Neural crest cell (in vitro differentiated cells): ENCODE data around the gene RABGAP1. TPM values are rescaled to one million over a fixed set of nuclear protein-coding genes. Genes with fewer than 3 reads are reported as not detected.

ENCODE experiments used
- DNase-seq: peaks from one replicate; pipeline ENCODE4 v3.0.0; 2021; ENCODE audit warnings: low read depth, mixed read lengths, low spot score
- H3K27ac Mint-ChIP-seq: one replicate; pipeline ENCODE4 v1.8.0; 2021; ENCODE audit warnings: mild to moderate bottlenecking, mixed read lengths; ENCODE audit not compliant: unreplicated experiment
- H3K27me3 Mint-ChIP-seq: 2 replicates; pipeline ENCODE4 v1.8.0; 2021; ENCODE audit warnings: low read depth, mild to moderate bottlenecking, mixed read lengths
- H3K36me3 Mint-ChIP-seq: 2 replicates; pipeline ENCODE4 v1.8.0; 2021; ENCODE audit warnings: low read depth, mild to moderate bottlenecking, mixed read lengths
- H3K4me1 Mint-ChIP-seq: 2 replicates; pipeline ENCODE4 v1.8.0; 2021; ENCODE audit warnings: mixed read lengths
- H3K4me3 Mint-ChIP-seq: one replicate; pipeline ENCODE4 v1.8.0; 2021; ENCODE audit warnings: mild to moderate bottlenecking, mixed read lengths
- H3K9me3 Mint-ChIP-seq: 2 replicates; pipeline ENCODE4 v1.8.0; 2021; ENCODE audit warnings: mixed read lengths
- total RNA-seq: library from RNA; stranded (reverse); gene quantifications from 2 replicates; pipeline ENCODE4 v1.2.1, GENCODE V29; 2021
- TF ChIP-seq, protein P1 (sequence below): fragments of 200-600 bp; sonication (generic); conservative IDR thresholded peaks from 2 replicates; pipeline ENCODE4 v1.5.0; 2021; ENCODE audit warnings: antibody characterized with exemption, mild to moderate bottlenecking

The RABGAP1 gene
- total RNA-seq, 1 donor from 2014 or later = 59.5 TPM

DNA sequence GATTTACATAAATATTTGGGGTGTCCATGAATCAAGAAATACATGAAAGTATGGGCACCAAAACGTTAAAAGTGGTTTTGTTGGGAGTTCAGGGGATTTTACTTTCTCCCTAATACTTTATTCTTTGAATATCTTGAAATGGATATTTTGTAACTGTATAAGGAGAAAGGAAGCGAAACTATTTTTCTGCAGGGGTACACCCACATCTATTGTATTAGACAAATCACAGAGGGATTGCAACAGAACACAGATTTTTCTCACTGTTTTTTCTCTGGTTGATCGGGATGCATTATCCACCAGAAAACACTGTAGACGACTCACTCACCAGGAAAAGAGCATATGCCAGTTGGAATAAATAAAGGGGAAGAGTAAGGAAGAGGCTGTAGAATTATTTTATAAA, 1.2 kb upstream of the RABGAP1 start:
- Mint-ChIP-seq H3K4me1 (peaks cover 23% of the 10 kb centered on the region), H3K27me3 (no peaks in the 10 kb centered on the region), H3K9me3 (no peaks in the 10 kb centered on the region), H3K27ac (no peak overlapping the region), H3K4me3 (peak overlapping the region; percentile 8), H3K36me3 (peaks cover 6% of the 10 kb centered on the region)
- DNase-seq = no peak
- TF ChIP-seq, protein P1, sequence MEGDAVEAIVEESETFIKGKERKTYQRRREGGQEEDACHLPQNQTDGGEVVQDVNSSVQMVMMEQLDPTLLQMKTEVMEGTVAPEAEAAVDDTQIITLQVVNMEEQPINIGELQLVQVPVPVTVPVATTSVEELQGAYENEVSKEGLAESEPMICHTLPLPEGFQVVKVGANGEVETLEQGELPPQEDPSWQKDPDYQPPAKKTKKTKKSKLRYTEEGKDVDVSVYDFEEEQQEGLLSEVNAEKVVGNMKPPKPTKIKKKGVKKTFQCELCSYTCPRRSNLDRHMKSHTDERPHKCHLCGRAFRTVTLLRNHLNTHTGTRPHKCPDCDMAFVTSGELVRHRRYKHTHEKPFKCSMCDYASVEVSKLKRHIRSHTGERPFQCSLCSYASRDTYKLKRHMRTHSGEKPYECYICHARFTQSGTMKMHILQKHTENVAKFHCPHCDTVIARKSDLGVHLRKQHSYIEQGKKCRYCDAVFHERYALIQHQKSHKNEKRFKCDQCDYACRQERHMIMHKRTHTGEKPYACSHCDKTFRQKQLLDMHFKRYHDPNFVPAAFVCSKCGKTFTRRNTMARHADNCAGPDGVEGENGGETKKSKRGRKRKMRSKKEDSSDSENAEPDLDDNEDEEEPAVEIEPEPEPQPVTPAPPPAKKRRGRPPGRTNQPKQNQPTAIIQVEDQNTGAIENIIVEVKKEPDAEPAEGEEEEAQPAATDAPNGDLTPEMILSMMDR = no peak

DNA sequence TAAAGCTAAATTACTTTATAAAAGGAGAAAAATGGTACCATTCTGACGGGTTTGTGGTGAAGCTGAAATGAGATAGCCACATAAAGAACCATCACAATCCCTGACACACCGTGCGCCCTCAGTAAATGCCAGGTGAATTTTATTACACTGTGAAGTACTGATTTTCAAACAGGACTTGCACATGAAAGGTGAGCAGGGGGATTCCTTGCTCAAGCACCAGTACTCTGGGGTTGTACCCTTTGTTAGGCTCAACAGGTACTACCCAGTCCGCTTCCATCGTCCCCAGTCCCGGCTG, 419 bp upstream of the RABGAP1 start:
- Mint-ChIP-seq H3K27me3 (no peaks in the 10 kb centered on the region), H3K9me3 (no peaks in the 10 kb centered on the region), H3K27ac (no peak overlapping the region), H3K4me1 (peaks cover 26% of the 10 kb centered on the region), H3K4me3 (peak overlapping the region; percentile 95), H3K36me3 (peaks cover 5% of the 10 kb centered on the region)
- DNase-seq = no peak
- TF ChIP-seq, protein P1 = no peak

GRCh38 chr9:122941582-122942234, 888 bp downstream of the RABGAP1 start:
- Mint-ChIP-seq H3K9me3 (no peaks in the 10 kb centered on the region), H3K4me1 (peaks cover 34% of the 10 kb centered on the region), H3K36me3 (peaks cover 7% of the 10 kb centered on the region), H3K27ac (peak overlapping the region; percentile 91), H3K27me3 (no peaks in the 10 kb centered on the region), H3K4me3 (peak overlapping the region; percentile 95)
- DNase-seq = no peak
- TF ChIP-seq, protein P1 = no peak

DNA sequence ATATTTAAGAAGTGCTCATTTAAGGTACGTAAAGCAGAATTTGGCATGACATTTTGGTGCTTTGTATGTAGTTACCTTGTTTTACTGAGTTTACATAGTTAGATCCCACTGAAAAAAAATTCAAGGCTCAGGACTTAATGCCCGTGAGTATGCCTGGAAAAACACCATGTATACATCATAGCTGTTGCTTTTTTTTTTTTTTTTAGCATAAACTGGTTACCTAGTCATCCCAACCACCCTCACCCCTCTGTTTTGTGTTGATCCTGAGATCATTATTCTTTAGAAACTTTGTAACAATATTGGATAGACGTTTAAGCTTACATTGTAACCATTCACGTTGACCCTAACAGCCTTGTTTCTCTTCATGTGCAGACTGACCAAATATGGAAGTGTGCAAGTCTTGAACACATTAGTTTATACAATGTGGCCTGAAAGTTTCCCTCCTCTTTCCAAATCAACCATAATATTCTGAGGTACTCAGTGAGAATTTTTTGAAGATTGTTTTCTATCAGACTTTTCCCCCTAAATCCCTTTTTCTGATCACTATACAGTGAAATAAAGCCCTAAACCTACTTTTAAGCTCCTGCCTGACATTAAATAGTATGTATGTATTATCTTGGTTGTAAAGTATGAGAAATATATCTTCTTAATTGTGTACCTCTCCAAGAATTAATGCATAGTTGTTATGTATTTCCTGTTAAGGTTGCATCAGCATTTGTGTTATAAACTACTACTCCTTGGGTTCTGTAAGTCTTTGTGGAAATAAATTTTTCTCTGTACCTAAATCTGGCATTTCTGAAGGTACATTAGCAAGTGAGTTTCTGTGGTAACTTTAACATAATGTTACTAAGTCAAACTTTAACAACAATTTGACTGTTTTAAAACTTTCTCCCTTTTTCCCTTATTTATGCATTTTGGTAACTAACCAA, 4.4 kb downstream of the RABGAP1 start:
- TF ChIP-seq, protein P1 = no peak
- peak overlapping the region; percentile 75 for H3K4me3 Mint-ChIP-seq
- H3K27ac Mint-ChIP-seq = no peak overlapping the region
- DNase-seq = no peak
- peaks cover 59% of the 10 kb centered on the region for H3K4me1 Mint-ChIP-seq
- H3K27me3 Mint-ChIP-seq = no peaks in the 10 kb centered on the region
- H3K9me3 Mint-ChIP-seq = no peaks in the 10 kb centered on the region
- H3K36me3 Mint-ChIP-seq = peaks cover 4% of the 10 kb centered on the region

DNA sequence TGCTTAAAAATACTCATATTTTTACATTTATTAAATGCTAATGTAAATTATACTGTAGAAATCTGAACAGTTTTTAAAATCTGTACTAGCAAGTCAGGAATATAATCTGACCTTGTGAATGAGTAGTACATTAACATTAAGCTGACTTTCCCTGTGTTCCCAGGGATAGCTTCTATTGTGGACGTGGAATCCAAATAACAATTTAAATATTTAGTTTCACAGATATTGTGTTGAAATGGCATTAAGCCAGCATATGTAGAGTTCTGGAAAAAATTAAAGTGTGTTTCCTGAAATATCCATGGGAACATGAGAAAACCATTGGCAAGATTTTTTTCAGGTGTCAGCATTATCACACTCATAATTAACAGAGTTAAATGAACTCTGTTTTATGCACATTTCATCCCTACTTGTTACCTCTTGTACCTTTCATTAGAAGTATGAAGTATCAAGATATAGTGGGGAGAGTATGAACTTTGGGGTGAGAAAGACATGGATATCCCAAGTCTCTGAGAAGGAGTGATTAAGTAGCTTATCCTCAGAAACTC, 5.7 kb downstream of the RABGAP1 start:
- no peak for DNase-seq
- Mint-ChIP-seq H3K4me1 (peaks cover 50% of the 10 kb centered on the region), H3K27ac (no peak overlapping the region), H3K4me3 (no peak overlapping the region), H3K27me3 (no peaks in the 10 kb centered on the region), H3K9me3 (no peaks in the 10 kb centered on the region), H3K36me3 (peaks cover 4% of the 10 kb centered on the region)
- TF ChIP-seq, protein P1 = no peak
